Activated T-cell treated with anti-CD3 and anti-CD28 coated beads for 4 hours (primary cell): ENCODE data around the gene RASAL1.
A peak's percentile ranks its signal among the peaks of the same experiment; 100 is the strongest.
"Not testable (repeated sequence)": the region's sequence is repeated elsewhere in the genome, so short reads cannot be mapped to it uniquely, and the experiment has no call there.

Experiments
- DNase-seq: peaks from one replicate; pipeline ENCODE4 v3.0.0-alpha.2; 2020

Gene RASAL1

DNA sequence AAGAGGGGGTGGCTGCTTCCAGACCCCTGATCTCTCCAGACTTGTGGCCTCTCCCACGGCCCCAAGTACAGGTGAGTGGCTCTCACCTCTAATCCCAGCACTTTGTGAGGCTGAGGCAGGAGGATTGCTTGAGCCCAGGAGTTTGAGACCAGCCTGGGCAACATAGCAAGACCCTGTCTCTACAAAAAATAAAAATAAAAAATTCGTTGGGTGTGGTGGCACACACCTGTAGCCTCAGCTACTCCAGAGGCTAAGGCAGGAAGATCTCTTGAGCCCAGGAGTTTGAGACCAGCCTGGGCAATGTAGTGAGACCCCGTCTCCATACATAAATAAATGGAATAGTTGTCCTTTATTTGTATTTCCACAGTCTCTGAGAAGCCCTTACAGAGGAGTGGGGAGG is 6.2 kb upstream of the RASAL1 start:
- not testable (repeated sequence) for DNase-seq

DNA sequence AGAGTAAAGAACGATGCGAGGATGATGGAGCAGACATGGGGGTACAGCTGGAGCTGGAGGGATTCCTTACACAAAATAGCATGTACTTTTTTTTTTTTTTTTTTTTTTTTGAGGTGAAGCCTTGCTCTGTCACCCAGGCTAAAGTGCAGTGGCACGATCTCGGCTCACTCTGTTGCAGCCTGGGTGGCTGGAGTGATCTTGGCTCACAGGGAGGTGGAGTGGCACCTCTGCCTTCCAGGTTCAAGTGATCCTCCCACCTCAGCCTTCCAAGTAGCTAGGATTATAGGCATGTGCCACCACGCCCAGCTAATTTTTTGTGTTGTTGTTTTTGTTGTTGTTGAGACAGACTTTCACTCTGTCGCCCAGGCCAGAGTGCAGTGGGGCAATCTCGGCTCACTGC is 5.1 kb upstream of the RASAL1 start:
- DNase-seq: no peak

DNA sequence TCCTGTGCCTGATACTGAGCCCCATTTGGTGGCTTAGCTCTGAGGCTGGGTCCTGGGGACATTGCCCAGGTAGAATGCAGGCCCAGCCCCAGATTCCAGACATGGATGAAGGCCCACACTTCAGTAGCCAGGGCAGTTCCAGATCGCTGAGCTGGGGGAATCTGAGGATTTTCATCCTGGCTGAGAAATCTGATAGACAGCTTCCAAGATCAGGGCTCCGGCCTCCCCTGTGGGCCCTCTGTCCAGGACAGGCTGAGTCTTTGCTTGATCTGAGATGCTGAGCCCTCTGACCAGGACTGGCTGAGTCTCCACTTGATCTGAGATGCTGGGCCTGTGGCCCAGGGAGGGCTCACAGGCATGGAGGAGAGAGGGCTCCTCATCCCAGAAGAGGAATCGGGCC is 3.3 kb upstream of the RASAL1 start:
- no peak for DNase-seq

DNA sequence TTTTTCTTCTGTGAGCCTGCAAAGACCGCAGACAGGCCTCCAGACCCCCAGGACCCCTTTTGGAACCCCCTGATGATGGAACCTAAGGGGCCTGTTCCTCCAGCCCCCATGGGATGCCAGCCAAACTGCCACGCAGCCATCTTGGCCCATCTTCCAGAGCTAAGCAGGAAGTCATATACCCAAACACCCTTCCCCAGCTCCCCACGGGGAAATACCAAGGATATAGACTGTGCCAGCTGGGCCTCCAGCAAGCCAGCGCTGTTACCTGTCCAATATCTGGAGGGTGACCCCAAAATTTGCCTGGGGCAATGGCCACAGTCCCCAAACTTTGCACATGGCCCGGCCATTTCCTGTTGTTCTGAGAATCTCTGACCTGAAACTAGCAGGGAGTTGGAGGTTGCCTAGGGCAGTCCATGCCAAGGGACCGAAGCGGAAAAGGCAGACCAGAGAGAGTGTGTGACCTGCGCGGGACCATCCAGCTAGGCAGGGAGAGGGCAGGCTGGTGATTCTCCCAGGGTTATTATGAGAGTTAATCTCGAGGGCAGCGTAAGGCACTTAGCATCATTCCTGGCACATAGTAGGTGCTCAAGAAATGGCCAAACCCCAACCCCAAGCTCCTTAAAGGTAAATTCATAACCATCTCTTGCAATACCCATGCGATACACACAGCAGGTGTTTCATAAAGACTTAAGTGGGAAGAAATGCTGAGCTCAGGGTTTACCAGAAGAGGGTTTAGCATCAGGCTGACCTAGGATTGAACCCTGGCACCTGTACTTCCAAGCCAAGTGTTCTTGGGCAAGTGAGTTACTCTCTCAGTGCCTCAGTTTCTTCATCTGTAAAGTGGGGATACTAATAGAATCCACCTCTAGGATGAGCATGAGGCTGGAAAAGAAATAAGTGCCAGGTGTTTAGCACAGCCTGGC is 2.6 kb upstream of the RASAL1 start:
- DNase-seq: no peak

DNA sequence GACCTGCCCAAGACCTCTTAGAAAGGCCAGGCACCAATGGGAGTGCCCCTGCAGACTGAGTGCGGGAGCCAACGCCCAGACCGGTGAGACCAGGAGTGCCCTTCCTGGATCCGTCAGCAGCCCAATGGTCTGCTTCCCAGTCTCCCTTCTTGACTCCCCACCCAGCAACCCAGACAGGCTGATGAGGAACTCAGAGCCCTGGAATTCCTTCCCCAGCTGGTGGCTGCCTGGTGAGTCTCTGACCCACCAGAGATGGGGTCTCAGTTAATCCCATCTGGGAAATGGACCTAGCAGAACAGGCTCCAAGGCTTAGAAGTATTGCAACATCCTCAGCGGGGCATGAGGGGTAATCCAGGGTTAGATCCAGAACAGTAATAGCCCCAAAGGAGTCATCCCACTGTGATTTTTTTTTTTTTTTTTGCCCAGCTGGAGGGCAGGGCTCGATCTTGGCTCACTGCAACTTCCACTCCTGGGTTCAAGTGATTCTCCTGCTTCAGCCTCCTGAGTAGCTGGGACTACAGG is 1.5 kb upstream of the RASAL1 start:
- no peak for DNase-seq

DNA sequence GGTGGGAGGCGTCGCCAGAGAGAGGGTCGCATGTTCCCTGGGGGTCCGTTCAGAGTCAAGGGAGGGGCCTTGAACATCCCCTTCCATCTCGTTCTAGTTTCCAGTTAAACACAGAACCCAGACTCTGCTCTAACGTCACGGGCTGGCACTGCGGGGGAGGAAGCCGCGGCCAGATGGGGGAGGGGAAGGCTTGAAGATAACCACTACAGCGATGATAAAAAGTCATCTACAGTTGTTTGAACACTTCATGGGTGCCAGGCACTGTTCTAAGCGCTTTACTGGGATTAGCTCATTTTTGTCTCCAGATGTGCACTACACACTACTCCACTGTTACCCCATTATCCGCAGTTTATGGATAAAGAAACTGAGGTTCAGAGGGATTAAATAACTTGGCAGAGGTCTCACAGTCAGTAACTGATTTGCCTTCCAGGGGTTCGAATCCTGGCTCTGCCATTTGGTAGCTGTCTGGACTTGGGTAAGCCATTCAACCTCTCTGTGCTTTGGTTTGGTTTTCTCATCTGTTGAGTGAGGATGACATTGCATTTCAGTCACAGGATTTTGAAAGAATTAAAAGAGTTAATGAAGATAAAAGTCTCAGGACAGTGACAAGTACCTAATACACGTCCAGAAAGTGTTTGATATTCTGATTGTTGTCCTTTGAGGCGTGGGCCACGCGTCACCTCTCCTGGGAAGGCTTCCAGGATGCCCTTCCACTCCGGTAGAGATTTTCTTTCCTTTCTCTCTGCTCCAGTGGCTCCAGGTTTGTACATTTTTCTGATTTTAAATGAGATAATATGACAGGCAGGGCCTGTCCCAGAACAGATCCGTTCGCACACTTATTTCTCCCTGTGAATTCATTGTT is 798 bp upstream of the RASAL1 start:
- peak; percentile 50 for DNase-seq

DNA sequence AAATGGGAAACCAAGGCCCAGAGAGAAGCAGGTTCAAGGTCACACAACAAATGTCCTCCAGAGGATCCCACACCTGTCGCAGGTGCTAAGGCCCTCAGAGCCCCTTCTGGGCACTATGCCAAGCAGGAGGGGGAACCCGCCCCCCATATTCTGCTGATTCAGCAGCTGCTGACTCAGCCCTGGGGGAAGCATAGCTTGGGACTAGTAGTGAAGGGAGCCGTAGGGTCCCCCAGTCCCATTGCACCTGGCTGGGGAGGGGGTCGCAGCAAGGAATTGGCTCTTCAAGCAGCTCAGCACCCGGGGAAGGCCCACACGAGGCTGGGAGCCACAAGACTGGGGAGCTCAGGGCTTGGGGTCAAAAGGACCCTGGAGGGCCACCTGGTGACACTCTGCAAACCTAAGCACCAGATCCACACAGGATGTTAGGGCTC is 1.0 kb downstream of the RASAL1 start:
- no peak for DNase-seq

DNA sequence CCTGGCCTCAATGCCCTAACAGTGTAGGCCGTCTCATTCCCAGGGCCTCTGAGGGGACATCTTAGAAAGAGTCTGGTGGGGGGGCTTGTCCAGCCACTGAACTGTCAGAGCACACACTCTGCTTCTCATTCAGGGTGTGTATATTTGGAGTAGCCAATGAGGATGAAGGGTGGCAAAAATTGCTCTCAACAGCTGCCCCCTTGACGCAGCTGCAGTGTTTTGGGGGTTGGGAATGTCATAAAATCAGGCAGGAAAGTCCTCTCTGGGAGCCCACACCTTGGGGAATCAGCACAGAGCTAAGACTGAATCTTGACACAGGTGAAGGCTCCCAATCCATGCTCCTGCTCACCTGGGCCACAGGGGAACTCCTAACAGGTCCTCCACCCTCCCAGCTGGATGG is 1.5 kb downstream of the RASAL1 start:
- DNase-seq: no peak

GRCh38 chr12:113133666-113134065 is 1.9 kb downstream of the RASAL1 start:
- DNase-seq: no peak

GRCh38 chr12:113133036-113133435 is 2.5 kb downstream of the RASAL1 start:
- DNase-seq: no peak

DNA sequence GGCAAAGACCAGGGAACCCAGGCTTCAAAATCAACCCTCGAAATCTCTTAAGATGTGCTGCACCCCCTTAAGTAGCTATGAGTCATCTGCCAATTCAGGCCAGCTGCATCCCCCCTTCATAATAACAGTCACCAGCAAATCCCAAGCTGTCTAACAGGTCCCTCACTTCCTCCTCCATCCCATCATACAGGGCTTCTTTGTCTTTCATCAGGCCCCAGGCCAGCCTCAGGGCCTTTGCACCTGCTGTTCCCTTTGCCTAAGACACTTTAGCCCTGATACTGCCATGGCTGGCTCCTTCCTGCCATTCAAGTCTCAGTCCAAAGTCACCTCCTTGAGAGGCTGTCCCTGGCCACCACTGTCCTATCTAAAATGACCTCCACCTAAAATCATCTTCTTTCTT is 4.0 kb downstream of the RASAL1 start:
- DNase-seq: no peak

- no peak for DNase-seq
These were observed 5.0 kb downstream of the RASAL1 start for GRCh38 chr12:113130457-113131135.

DNA sequence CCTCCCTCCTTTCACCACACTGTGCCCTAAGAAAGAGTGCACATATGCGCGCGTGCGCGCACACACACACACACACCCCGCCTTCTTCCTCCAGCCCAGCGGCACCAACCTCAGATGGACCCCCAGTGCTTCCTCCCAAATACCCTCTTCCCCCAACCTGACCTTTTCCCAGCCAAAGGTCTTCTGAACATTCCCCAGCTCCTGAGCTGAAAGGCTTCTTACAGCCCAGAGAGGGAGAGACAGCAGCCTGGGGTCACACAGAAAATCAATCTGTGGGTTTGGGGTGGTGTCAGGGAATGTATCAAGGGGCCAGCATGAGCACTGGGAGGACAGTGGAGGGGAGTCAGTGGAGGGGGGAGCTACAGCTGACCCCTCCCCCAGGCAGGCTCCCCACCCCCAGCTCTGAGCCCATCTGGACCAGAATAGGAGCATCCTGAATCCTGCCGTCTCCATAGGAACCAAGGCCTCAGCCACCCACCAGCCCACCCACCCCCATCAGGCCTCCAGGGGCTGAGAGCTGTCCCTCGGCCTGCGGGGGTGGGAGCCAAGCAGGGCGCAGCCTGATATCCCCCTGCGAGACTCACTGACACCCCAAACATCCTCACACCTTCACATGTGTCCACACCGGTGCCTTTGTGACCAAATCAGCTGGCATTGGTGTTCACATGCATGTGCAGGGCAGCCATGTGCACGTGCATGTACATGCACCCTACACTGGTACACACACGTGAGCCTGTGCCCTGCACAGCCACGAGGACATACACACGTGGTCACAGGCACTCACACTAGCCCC is 5.7 kb downstream of the RASAL1 start:
- no peak for DNase-seq

- DNase-seq: no peak
These were observed 6.5 kb downstream of the RASAL1 start for GRCh38 chr12:113128802-113129663.

DNA sequence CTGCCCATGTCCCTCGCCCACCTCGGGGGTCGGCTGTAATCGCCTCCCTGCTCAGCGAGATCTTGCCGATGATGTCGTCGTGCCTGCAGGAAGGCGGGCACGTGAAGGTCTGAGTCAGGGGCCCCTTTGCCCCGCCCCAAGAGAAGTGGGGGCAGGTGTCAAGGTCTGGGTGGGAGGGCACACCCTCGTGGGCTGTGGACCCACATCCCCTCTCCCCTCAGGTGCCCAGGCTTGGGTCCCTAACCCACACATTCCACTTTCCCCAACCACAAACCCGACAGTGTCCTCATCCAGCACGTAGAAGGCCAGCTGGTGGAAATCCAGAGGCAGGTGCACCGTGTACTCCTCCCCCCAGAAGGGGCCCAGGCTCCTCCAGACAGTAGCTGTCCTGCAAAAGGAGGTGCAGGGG is 7.8 kb downstream of the RASAL1 start:
- DNase-seq: no peak

- DNase-seq: no peak
These were observed 14.7 kb downstream of the RASAL1 start for GRCh38 chr12:113120670-113121370.

DNA sequence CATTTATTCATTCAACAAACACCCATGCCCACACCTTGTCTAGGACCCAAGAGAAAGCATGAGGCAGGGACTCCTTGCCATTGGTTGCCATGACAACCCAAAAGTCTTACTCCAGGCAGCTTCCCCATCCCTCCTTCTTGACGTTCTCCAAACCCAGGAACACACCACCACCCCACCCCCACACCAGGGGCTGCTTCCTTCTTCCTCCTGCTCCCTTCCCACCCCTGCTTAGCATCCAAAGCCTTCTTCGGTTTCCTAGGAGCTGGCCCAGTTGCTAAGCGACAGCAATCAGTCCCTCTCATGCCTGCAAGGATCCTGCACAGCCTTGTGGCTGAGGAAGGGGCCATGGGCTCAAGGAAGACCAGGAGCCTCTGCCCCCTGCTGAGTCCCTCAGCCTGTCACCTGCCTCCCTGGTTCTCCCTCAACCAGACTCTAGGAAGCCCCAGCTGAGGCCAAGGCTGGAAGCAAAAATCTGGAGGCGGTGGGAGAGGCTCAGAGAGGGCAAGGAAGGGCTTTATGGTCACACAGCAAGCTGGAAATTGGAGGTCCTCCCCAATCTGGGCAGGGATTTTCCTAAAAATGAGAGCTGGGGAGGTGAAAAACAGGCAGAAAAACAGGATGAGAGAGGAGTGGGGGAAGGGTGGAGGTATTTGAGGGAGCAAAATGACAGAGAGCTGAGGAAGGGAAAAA is 15.4 kb downstream of the RASAL1 start:
- DNase-seq: no peak

DNA sequence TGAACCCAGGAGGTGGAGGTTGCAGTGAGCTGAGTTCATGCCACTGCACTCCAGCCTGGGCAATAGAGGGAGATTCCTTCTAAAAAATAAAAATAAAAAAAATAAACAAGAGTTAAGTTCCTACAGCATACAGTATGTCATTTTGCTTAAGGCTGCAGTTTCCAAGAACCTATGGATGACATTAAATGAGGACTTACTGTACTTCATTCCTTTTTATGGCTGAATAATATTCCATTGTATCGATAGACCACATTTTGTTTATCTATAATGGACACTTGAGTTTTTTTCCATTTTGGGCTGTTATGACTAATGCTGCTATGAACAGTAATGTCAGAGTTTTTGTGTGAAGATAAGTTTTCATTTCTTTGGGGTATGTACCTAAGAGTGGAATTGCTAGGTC is 17.4 kb downstream of the RASAL1 start:
- no peak for DNase-seq

GRCh38 chr12:113117684-113118083 is 17.9 kb downstream of the RASAL1 start:
- DNase-seq: not testable (repeated sequence)

DNA sequence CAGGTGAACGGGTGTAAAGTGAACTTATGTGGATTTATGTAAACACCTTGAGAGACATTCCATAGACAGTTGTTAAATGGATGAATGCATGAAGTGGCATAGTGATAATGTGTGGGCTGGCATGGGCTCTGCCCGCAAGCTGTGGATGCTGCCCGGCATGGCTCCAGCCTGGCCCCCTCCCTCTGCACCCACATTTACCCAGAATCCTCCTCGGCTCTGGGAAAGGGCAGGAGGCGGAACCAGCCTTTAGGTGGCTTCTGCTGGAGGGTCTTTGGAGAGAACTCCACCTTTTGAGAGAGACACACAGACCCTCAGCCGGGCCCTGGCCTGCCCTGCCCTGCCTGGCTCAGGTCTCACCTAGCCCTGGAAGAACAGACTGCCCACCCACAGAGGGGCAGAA is 18.7 kb downstream of the RASAL1 start:
- no peak for DNase-seq
